GM10248 (cell line): ENCODE data around the gene UVRAG.

Experiments
- CTCF ChIA-PET: fragments of 300-600 bp; sonication (Branson Sonifier 250); formaldehyde crosslinking; extraction: SDS; loops from one replicate; lab custom pipeline; 2021; ENCODE audit warnings: antibody characterized with exemption; lab: Yijun Ruan, JAX
- POLR2A ChIA-PET: fragments of 350-650 bp; sonication (Branson Sonifier 250); formaldehyde crosslinking; extraction: SDS; loops from one replicate; lab custom pipeline; 2020; ENCODE audit warnings: antibody characterized with exemption; lab: Yijun Ruan, JAX
- DNase-seq: peaks from one replicate; pipeline ENCODE4 v3.0.0; 2012; ENCODE audit errors: extremely low spot score
- TF ChIP-seq, protein P1 (sequence below): IDR thresholded peaks from 2 replicates; pipeline ENCODE4 v1.5.1; 2012; ENCODE audit warnings: mild to moderate bottlenecking, low read depth; ENCODE audit errors: extremely low read depth, missing control alignments, control extremely low read depth

UVRAG gene

DNA sequence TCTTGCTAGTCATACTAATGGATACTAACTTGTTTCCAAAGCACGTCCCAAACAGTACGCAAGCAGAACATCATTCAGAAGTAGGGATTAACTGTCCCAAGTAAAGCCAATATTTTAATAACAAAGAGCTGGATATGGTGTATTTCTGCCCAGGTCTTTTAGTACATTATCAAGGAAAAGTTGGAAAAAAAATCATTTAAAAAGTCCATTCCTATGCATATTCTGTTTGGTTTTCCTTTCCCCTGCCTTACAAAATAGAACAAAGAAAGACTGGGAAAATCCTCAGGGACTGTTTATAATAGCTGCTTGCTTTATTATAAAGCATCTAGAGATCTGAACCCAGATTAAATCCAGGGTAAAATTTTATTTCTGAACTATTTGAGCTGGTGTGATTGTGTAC lies 83.9 kb downstream of the UVRAG start:
- POLR2A ChIA-PET: no interaction called here
- CTCF ChIA-PET: interaction anchor here (0.9 to 5.7 kb wide), 9 partner anchors 12 to 309 kb away, joined by 3 to 34 read pairs (median 3); no protein-coding TSS in a partner anchor

DNA sequence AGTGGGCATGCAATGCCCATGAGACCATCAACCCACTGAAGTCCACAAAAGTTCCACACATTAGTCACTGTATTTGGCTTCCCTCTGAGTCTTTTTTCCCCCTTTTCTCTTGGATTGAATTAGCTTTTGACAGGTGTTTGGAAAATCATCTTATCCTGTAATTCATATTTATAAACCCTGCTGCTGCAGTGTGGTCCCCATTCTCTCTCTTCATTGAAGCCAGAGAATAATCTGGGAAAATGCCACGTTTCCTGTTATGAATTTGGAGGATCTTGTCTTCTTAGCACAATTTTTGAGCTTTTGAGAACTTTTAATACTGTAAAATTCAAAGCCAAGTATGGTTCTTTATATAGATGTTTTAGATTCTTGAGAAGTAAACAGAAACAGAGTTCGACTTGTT lies 84.8 kb downstream of the UVRAG start:
- no peak for DNase-seq
- TF ChIP-seq, protein P1, sequence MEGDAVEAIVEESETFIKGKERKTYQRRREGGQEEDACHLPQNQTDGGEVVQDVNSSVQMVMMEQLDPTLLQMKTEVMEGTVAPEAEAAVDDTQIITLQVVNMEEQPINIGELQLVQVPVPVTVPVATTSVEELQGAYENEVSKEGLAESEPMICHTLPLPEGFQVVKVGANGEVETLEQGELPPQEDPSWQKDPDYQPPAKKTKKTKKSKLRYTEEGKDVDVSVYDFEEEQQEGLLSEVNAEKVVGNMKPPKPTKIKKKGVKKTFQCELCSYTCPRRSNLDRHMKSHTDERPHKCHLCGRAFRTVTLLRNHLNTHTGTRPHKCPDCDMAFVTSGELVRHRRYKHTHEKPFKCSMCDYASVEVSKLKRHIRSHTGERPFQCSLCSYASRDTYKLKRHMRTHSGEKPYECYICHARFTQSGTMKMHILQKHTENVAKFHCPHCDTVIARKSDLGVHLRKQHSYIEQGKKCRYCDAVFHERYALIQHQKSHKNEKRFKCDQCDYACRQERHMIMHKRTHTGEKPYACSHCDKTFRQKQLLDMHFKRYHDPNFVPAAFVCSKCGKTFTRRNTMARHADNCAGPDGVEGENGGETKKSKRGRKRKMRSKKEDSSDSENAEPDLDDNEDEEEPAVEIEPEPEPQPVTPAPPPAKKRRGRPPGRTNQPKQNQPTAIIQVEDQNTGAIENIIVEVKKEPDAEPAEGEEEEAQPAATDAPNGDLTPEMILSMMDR: no peak
- ChIA-PET POLR2A (no interaction called here), CTCF (interaction anchor here (1.1 to 5.7 kb wide), 5 partner anchors 13 to 308 kb away, joined by 3 to 34 read pairs (median 3); no protein-coding TSS in a partner anchor)

More for the DNA sequence above, 83.9 kb downstream of the UVRAG start:
- TF ChIP-seq, protein P1: no peak
- DNase-seq: no peak

DNA sequence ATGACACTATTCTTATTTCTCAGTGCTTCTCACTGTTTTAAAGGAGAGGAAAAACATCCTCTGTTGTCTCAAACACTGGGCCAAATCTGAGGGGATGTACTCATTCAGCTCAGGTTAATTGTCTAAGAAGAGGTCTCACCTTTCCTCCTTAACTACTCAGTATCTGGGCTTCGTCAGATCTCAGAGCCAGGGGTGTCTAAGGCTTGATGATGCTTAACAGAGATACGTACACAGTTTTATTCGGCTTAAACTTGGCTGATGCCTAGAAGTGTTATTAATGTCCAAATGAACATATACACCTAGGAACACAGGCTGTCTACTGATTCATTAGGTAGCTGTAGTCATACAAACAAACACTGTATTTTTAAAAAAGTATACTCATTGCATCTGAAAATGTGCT lies 85.8 kb downstream of the UVRAG start:
- TF ChIP-seq, protein P1: no peak
- ChIA-PET POLR2A (no interaction called here), CTCF (interaction anchor here (0.9 to 5.7 kb wide), 5 partner anchors 8 to 307 kb away, joined by 3 to 34 read pairs (median 8); no protein-coding TSS in a partner anchor)
- DNase-seq: no peak

DNA sequence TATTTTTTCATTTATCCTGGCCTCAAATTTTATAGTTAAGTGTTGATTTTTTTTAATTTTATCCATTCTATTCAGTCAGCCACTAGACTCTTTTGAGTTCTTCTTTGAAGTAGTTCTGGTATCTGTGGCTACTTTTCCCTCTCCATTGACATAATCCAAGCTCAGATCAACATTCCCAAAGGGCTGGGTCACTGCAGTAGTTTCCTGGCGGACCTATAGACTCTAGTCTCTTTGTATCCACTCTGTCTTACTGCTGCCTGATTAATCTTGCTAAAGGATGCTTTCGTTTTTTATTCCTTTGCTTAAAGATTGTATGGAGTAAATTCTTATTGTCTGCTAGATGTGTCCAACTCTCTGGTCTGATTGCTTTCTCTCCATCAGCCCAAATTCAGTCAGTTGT lies 87.6 kb downstream of the UVRAG start:
- POLR2A ChIA-PET: no interaction called here
- TF ChIP-seq, protein P1: no peak
- CTCF ChIA-PET: interaction anchor here (0.9 to 5.7 kb wide), 10 partner anchors 9 to 416 kb away, joined by 3 to 34 read pairs (median 4); no protein-coding TSS in a partner anchor
- no peak for DNase-seq

DNA sequence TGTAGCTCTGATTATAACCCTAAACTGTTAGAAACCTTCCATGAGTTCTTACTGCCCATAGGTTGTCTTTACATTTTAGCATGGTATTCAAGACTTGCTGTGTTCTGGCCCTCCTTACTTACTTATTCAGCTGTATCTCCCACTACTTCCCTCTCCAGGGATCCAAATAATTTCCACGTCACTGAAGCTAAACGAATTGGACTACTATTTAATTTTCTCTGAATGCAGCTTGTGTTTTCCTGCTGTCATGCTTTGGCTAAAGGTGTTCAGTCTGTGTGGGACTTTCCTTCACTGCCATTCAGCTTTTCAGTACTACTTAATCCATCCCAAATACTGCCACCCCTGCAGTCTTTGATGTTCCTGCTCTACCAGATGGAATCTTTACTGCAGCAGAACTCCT lies 88.3 kb downstream of the UVRAG start:
- CTCF ChIA-PET: interaction anchor here (0.7 to 5.7 kb wide), 7 partner anchors 10 to 249 kb away, joined by 3 to 34 read pairs (median 4); no protein-coding TSS in a partner anchor
- DNase-seq: no peak
- TF ChIP-seq, protein P1: no peak
- POLR2A ChIA-PET: no interaction called here

DNA sequence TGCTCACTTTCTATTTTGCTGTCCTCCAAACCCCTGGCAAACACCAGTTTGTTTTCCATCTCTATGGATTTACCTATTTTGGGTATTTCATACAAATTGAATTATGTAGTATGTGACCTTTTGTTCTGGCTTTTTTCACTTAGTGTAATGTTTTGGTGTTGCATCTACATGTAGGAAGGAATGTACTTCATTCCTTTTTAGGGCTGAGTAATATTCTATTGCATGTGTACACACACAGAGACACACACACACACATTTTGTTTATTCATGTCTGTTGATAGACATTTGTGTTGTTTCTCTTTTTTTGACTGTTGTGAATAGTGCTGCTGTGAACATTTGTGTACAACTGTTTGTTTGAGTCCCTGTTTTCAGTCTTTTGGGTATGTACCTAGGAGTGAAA lies 90.4 kb downstream of the UVRAG start:
- CTCF ChIA-PET: interaction anchor here (0.9 to 1.6 kb wide), 3 partner anchors 37 to 247 kb away, joined by 3 read pairs; no protein-coding TSS in a partner anchor
- POLR2A ChIA-PET: no interaction called here
- no peak for DNase-seq
- TF ChIP-seq, protein P1: no peak
